ENCODE data around the gene ALCAM.
"Not testable (repeated sequence)": the region's sequence is repeated elsewhere in the genome, so short reads cannot be mapped to it uniquely, and the experiment has no call there.

ALCAM gene

DNA sequence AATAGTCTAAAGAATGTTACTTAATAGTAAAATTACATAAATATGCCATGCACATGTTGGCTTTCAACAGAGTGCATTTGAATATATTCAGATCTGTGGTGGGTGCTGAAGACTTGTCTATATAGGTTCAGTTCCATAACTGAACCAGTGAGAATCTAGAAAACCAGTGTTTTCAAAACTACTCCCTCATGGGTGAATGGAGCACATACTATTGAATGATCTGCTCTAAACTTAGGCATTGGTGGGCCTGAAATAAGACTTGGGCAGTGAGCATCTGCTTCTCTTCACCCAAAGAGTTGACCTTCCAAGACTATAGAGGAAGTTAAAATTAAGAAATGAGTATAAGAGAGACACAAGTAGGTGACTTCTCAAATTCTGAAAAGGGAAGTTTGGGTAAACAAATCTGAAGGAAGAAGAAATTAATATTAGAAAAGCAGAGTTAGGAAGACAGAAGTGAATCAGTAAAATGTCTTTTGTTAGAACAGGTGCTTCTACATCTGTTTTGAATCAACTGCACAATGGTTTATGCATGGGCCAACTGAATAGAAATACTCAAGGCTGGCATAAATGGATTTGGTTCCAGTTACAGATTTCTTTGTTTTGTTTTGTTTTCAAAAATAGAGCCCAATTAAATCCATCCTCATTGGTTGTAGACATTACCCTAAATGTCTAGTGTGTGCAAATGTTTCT, 19.3 kb downstream of the ALCAM start:
- in situ Hi-C loops (cut with MboI; ENCODE audit: low sequenced_read_pairs), result no loop called here

- in situ Hi-C loops (cut with MboI; ENCODE audit: low sequenced_read_pairs), result no loop called here
Observed at GRCh38 chr3:105387122-105387751, 20.5 kb downstream of the ALCAM start.

DNA sequence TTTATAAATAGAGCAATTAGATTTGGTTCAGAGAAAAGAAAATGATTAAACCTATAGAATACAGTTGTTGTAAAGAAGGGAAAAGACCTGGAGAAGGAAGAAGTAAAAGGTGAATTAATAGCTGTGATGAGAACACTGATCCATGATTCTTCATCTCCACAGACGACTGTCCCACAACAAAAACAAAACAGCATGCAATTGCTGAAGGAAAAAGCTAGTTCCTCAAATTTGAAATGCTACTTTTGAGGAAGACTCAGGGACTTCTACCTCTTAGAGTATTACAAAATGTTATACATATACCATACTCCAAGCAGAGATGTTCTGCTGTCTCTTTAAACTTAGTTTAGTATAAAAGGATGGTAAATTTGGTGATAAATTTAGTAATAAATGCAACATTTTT, 21.5 kb downstream of the ALCAM start:
- in situ Hi-C loops (cut with MboI; ENCODE audit: low sequenced_read_pairs), result no loop called here

GRCh38 chr3:105389759-105390158, 23.1 kb downstream of the ALCAM start:
- in situ Hi-C loops (cut with MboI; ENCODE audit: low sequenced_read_pairs), result not testable (repeated sequence)

- in situ Hi-C loops (cut with MboI; ENCODE audit: low sequenced_read_pairs), result not testable (repeated sequence)
Observed at GRCh38 chr3:105392598-105392997, 25.9 kb downstream of the ALCAM start.

- in situ Hi-C loops (cut with MboI; ENCODE audit: low sequenced_read_pairs), result no loop called here
Observed at GRCh38 chr3:105394177-105394576, 27.5 kb downstream of the ALCAM start.

DNA sequence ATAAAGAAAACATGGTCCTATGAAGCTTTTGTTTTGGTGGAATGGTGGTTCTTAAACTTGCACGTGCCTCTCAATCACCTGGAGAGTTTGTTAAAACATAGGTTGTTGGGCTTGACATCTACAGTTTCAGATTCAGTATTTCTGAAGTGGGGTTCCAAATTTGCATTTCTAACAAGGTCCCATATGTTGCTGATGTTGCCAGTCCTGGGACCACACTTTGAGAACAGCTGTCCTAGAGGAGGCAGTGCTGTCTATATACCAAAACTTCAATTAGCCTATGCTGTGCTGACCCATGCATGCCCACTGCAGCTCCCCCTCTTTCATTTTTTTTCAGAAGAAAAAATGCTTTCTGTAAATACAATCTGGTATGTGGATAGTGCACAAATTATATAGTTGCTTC, 31.3 kb downstream of the ALCAM start:
- in situ Hi-C loops (cut with MboI; ENCODE audit: low sequenced_read_pairs), result no loop called here

DNA sequence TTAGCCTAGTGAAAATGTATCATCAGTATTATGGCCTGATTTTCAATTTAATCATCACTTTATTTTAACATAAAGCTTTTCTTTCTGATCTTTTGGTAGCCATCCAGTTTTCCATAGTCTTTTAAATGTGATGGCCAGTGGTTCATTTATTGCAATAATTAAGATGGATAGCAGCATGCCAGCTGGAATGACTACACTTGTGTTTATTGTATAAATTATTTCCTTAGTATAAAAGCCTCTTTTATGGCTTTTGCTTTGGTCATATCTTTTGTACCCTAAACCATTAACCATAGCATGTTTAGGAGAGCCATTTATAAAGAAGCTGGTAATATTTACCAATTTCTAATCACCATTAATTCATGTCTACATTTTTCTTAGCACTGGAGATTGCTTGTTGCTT, 31.7 kb downstream of the ALCAM start:
- in situ Hi-C loops (cut with MboI; ENCODE audit: low sequenced_read_pairs), result no loop called here

GRCh38 chr3:105399062-105399461, 32.4 kb downstream of the ALCAM start:
- in situ Hi-C loops (cut with MboI; ENCODE audit: low sequenced_read_pairs), result no loop called here

- in situ Hi-C loops (cut with MboI; ENCODE audit: low sequenced_read_pairs), result no loop called here
Observed at GRCh38 chr3:105399611-105400010, 32.9 kb downstream of the ALCAM start.

GRCh38 chr3:105401254-105401653, 34.5 kb downstream of the ALCAM start:
- in situ Hi-C loops (cut with MboI; ENCODE audit: low sequenced_read_pairs), result no loop called here

GRCh38 chr3:105401691-105402149, 35.0 kb downstream of the ALCAM start:
- in situ Hi-C loops (cut with MboI; ENCODE audit: low sequenced_read_pairs), result no loop called here

DNA sequence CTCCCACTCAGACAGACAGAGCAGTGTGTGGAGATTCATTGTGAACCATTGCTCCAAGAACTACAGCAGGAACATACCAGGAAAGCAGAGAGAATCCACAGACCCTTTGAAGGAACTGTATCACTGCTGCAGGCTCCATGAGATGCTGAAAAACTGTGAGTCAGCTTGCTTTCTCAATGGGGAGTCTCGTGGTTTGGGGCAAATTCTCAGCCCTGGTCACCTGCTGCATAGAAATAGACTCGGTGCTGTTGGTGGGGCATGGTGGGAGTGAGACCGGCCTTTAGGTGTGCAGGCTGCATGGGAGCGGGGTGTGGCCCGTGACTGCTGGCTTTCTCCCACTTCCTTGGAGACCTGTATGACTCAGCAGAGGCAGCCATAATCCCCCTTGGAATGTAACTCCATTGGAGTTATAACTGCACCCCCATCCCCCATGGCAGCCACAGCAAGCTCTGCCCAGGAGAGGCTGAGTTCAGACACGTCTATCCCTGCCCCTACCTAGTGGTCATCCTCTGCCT, 35.6 kb downstream of the ALCAM start:
- in situ Hi-C loops (cut with MboI; ENCODE audit: low sequenced_read_pairs), result no loop called here

DNA sequence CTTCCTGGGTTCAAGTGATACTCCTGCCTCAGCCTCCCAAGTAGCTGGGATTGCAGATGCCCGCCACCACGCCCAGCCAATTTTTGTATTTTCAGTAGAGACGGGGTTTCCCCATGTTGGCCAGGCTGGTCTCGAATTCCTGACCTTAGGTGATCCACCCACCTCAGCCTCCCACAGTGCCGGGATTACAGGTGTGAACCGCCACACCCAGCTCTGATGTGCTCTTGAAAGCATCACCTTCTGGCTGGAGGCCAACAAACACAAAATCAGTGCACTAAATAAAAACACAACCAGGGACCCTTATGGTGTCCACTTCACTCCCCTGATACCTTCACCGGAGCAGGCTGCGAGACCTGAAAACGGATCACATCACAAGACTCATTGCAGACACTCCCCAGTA, 36.3 kb downstream of the ALCAM start:
- in situ Hi-C loops (cut with MboI; ENCODE audit: low sequenced_read_pairs), result not testable (repeated sequence)

DNA sequence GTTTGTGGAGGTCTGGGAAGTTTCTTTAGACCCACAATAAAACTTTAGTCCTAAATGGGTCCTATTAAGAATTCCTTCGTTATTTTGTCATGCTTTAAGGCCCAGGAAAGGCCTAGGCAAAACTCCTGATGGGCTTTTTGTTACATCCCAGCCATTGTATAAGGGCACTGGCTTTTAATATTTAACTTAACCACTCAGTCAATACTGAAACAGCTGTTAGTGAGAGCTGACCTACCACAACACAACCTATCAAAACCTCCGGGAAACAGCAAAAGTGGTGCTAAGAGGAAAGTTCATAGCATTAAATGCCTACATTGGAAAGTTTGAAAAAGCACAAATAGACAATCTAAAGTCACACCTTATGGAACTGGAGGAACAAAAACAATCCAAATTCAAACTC, 39.6 kb downstream of the ALCAM start:
- in situ Hi-C loops (cut with MboI; ENCODE audit: low sequenced_read_pairs), result no loop called here

GRCh38 chr3:105409364-105409763, 42.7 kb downstream of the ALCAM start:
- in situ Hi-C loops (cut with MboI; ENCODE audit: low sequenced_read_pairs), result no loop called here

DNA sequence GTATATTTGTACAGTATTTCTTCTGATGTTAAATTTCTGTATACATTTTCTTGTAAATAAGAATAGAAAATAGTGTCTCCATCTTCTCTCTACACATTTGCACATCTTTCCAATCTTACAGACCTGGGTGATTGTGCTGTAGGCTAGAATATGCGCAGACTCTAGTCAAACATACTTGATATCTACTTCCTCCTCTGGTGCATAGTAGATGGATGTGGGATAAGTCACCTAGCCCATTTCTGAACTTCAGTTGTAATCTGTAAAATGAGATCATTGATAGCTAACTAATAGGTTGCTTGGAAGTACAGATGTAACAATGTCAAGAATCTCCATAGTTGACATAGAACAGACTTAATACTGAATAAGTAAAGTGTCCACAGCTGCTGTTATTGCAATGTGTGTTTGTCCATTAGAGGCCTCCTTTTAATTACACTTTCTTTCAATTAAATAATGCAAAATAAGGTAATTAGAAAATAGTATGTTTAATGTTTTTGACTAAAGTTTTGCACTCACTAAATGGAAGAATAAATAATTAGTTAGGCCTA, 46.7 kb downstream of the ALCAM start:
- in situ Hi-C loops (cut with MboI; ENCODE audit: low sequenced_read_pairs), result no loop called here

- in situ Hi-C loops (cut with MboI; ENCODE audit: low sequenced_read_pairs), result no loop called here
Observed at GRCh38 chr3:105414841-105415240, 48.1 kb downstream of the ALCAM start.

DNA sequence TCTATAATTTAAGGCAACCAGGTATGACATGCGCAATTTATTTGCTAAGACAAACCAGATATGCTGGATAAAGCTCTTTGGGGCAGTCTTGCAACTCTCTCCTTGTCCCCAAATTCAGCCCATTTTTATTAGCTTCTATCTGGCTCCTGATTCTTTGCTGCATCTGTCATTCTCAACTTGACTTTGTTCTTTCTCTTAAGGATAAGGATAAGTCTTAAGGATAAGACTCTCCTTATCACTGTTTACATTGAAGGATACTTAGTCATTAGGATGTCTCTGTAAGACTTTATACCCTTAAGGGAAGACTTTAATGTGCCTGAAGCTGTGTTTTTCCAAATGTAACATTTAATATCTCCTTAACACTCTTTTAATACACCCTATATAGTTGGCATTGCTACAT, 49.2 kb downstream of the ALCAM start:
- in situ Hi-C loops (cut with MboI; ENCODE audit: low sequenced_read_pairs), result no loop called here

DNA sequence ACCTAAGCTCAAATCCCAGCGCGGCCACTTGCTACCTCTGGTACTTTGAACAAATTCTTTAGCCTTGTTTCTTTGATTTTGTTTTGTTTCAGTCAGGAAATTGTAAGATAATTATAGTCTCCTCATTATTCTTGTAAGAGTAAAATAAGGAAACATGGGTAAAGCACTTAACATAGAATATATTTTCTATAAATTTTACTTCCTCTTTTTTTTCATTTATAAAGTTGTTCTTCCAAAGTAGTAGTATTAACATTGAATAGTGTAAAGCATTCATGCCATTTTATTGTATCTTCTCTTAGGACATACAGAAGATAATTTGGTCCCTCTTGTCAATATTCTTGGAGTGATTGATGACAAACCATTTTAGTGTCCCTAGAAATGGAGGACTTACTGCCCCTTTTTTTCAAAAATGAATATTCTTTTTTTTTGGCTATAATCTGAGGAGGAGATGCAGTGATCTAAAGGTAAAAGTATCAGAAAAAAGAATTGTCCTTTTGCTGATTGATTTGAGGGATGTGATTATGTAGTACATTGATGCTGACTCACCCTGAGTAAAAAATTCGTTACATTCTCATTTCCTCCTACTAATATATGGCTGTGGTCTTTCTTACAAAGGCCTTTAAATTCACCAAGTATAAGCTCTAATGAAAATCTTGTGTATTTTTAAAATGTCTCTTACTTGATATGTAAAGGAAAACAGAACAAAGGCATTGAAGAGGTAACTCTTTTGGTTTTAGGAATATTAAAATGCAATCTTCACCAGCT, 51.0 kb downstream of the ALCAM start:
- in situ Hi-C loops (cut with MboI; ENCODE audit: low sequenced_read_pairs), result no loop called here

- in situ Hi-C loops (cut with MboI; ENCODE audit: low sequenced_read_pairs), result no loop called here
Observed at GRCh38 chr3:105422645-105423044, 55.9 kb downstream of the ALCAM start.

Data from hTERT RPE-1 (cell line).